Activated CD4-positive, alpha-beta memory T cell treated with anti-CD3 and anti-CD28 coated beads for 36 hours (primary cell): ENCODE results near the gene OR1F1. TPM values are rescaled to one million over a fixed set of nuclear protein-coding genes. Genes with fewer than 3 reads are reported as not detected.
"Not testable (repeated sequence)": the region's sequence is repeated elsewhere in the genome, so short reads cannot be mapped to it uniquely, and the experiment has no call there.

Source experiments
- CTCF ChIA-PET: fragments of 350-600 bp; sonication (Branson Sonifier 250); formaldehyde crosslinking; loops from one replicate; lab custom pipeline; 2021; ENCODE audit warnings: antibody characterized with exemption, inconsistent platforms; lab: Charles Lee
- POLR2A ChIA-PET: fragments of 350-600 bp; sonication (Branson Sonifier 250); formaldehyde crosslinking; loops from one replicate; lab custom pipeline; 2021; ENCODE audit warnings: antibody characterized with exemption; lab: Charles Lee
- DNase-seq: peaks from one replicate; pipeline ENCODE4 v3.0.0-alpha.2; 2020
- H3K27ac Mint-ChIP-seq: one replicate; pipeline ENCODE4 v1.8.0; 2021; ENCODE audit warnings: mixed read lengths
- H3K27me3 Mint-ChIP-seq: one replicate; pipeline ENCODE4 v1.8.0; 2021; ENCODE audit warnings: mixed read lengths
- H3K36me3 Mint-ChIP-seq: one replicate; pipeline ENCODE4 v1.8.0; 2021; ENCODE audit warnings: mixed read lengths
- H3K4me1 Mint-ChIP-seq: one replicate; pipeline ENCODE4 v1.8.0; 2021; ENCODE audit warnings: low read depth, mixed read lengths
- H3K4me3 Mint-ChIP-seq: one replicate; pipeline ENCODE4 v1.8.0; 2021; ENCODE audit warnings: mild to moderate bottlenecking, mixed read lengths
- H3K9me3 Mint-ChIP-seq: one replicate; pipeline ENCODE4 v1.8.0; 2021; ENCODE audit warnings: mixed read lengths
- intact Hi-C: fragments of 100-400 bp; cut with micrococcal nuclease; formaldehyde crosslinking; loops from one replicate; pipeline ENCODE4 v1.15.1; 2023
- total RNA-seq, 2 experiments: library from RNA; stranded (reverse); gene quantifications; one replicate each; pipeline ENCODE4 v1.2.3, GENCODE V29; 2021

The OR1F1 gene
- total RNA-seq, 2 experiments from 2014 or later, result not detected

- peaks cover 3% of the 10 kb centered on the region for H3K36me3 Mint-ChIP-seq
- intact Hi-C loops, result loop anchor here (2.0 kb wide), 1 partner anchor 13 kb away; the partner anchor contains the start of gene OR1F1
- peak overlapping the region; percentile 35 for H3K4me3 Mint-ChIP-seq
- CTCF ChIA-PET, result interaction anchor here (1.2 kb wide), 1 partner anchor 46 kb away, joined by 3 read pairs; no protein-coding TSS in a partner anchor
- peaks cover 34% of the 10 kb centered on the region for H3K4me1 Mint-ChIP-seq
- DNase-seq, result peak; percentile 75
- no peaks in the 10 kb centered on the region for H3K9me3 Mint-ChIP-seq
- peaks cover 64% of the 10 kb centered on the region for H3K27me3 Mint-ChIP-seq
- H3K27ac Mint-ChIP-seq, result no peak overlapping the region
- POLR2A ChIA-PET, result no interaction called here
Measured at GRCh38 chr16:3175157-3176093, 12.6 kb upstream of the OR1F1 start.

GRCh38 chr16:3179651-3180050 is 8.4 kb upstream of the OR1F1 start:
- ChIA-PET CTCF (interaction anchor here (0.6 kb wide), 1 partner anchor 50 kb away, joined by 3 read pairs; no protein-coding TSS in a partner anchor), POLR2A (interaction anchor here (1.2 kb wide), 1 partner anchor 8 kb away, joined by 3 read pairs; no protein-coding TSS in a partner anchor)
- Mint-ChIP-seq H3K4me3 (no peak overlapping the region), H3K27me3 (peaks cover 72% of the 10 kb centered on the region), H3K27ac (no peak overlapping the region), H3K9me3 (no peaks in the 10 kb centered on the region), H3K4me1 (peaks cover 25% of the 10 kb centered on the region), H3K36me3 (peaks cover 8% of the 10 kb centered on the region)
- intact Hi-C loops, result loop anchor here (5.0 kb wide), 1 partner anchor 38 kb away; no protein-coding TSS in a partner anchor
- no peak for DNase-seq

GRCh38 chr16:3180445-3180878 is 7.5 kb upstream of the OR1F1 start:
- H3K4me3 Mint-ChIP-seq, result peak overlapping the region; percentile 18
- intact Hi-C loops, result loop anchor here (5.0 kb wide), 1 partner anchor 37 kb away; no protein-coding TSS in a partner anchor
- H3K4me1 Mint-ChIP-seq, result peaks cover 21% of the 10 kb centered on the region
- POLR2A ChIA-PET, result interaction anchor here (1.2 kb wide), 1 partner anchor 9 kb away, joined by 3 read pairs; no protein-coding TSS in a partner anchor
- CTCF ChIA-PET, result interaction anchor here (0.6 kb wide), 1 partner anchor 51 kb away, joined by 3 read pairs; no protein-coding TSS in a partner anchor
- H3K36me3 Mint-ChIP-seq, result peaks cover 8% of the 10 kb centered on the region
- no peaks in the 10 kb centered on the region for H3K9me3 Mint-ChIP-seq
- H3K27ac Mint-ChIP-seq, result no peak overlapping the region
- DNase-seq, result peak; percentile 38
- peaks cover 69% of the 10 kb centered on the region for H3K27me3 Mint-ChIP-seq

GRCh38 chr16:3182293-3182607 is 5.8 kb upstream of the OR1F1 start:
- H3K36me3 Mint-ChIP-seq, H3K9me3 Mint-ChIP-seq, POLR2A ChIA-PET, DNase-seq: not testable (repeated sequence)
- Mint-ChIP-seq H3K27me3 (peaks cover 69% of the 10 kb centered on the region), H3K4me3 (peak overlapping the region; percentile 78), H3K27ac (peak overlapping the region; percentile 84), H3K4me1 (peaks cover 22% of the 10 kb centered on the region)
- intact Hi-C loops, result loop anchor here (2.0 to 5.0 kb wide), 2 partner anchors 29 to 35 kb away; no protein-coding TSS in a partner anchor
- CTCF ChIA-PET, result interaction anchor here (1.1 to 2.5 kb wide), 9 partner anchors 9 to 154 kb away, joined by 3 to 11 read pairs (median 5); partner anchors contain the start of genes ZNF200 and ZNF263

- Mint-ChIP-seq H3K36me3 (peaks cover 8% of the 10 kb centered on the region), H3K9me3 (no peaks in the 10 kb centered on the region), H3K4me3 (peak overlapping the region; percentile 78), H3K27me3 (peaks cover 70% of the 10 kb centered on the region), H3K4me1 (peaks cover 27% of the 10 kb centered on the region), H3K27ac (peak overlapping the region; percentile 84)
- peak; percentile 77 for DNase-seq
- ChIA-PET POLR2A (no interaction called here), CTCF (interaction anchor here (0.9 to 2.5 kb wide), 13 partner anchors 9 to 218 kb away, joined by 3 to 11 read pairs (median 4); partner anchors contain the start of genes ZNF174, ZNF200, ZNF263 and ZSCAN32)
- intact Hi-C loops, result loop anchor here (2.0 to 5.0 kb wide), 2 partner anchors 30 to 34 kb away; no protein-coding TSS in a partner anchor
Measured at GRCh38 chr16:3182608-3183444, 5.2 kb upstream of the OR1F1 start.

- intact Hi-C loops, result loop anchor here (2.0 to 5.0 kb wide), 2 partner anchors 31 to 34 kb away; no protein-coding TSS in a partner anchor
- Mint-ChIP-seq H3K27ac (peak overlapping the region; percentile 18), H3K4me3 (peak overlapping the region; percentile 78), H3K27me3 (peaks cover 68% of the 10 kb centered on the region), H3K4me1 (peaks cover 32% of the 10 kb centered on the region), H3K36me3 (peaks cover 8% of the 10 kb centered on the region), H3K9me3 (no peaks in the 10 kb centered on the region)
- CTCF ChIA-PET, result interaction anchor here (0.6 to 2.5 kb wide), 13 partner anchors 8 to 217 kb away, joined by 3 to 11 read pairs (median 4); partner anchors contain the start of genes ZNF174, ZNF200, ZNF263 and ZSCAN32
- no peak for DNase-seq
- POLR2A ChIA-PET, result interaction anchor here (0.6 kb wide), 1 partner anchor 24 kb away, joined by 3 read pairs; no protein-coding TSS in a partner anchor
Measured at GRCh38 chr16:3183445-3184139, 4.4 kb upstream of the OR1F1 start.

- no peaks in the 10 kb centered on the region for H3K9me3 Mint-ChIP-seq
- DNase-seq, result no peak
- peak overlapping the region; percentile 46 for H3K27ac Mint-ChIP-seq
- H3K27me3 Mint-ChIP-seq, result peaks cover 68% of the 10 kb centered on the region
- intact Hi-C loops, result loop anchor here (5.0 kb wide), 1 partner anchor 315 kb away; the partner anchor contains the start of gene CLUAP1
- peak overlapping the region; percentile 9 for H3K4me3 Mint-ChIP-seq
- peaks cover 61% of the 10 kb centered on the region for H3K4me1 Mint-ChIP-seq
- peaks cover 8% of the 10 kb centered on the region for H3K36me3 Mint-ChIP-seq
- CTCF ChIA-PET, result no interaction called here
- POLR2A ChIA-PET, result interaction anchor here (0.6 to 0.7 kb wide), 2 partner anchors 29 to 153 kb away, joined by 3 to 4 read pairs; no protein-coding TSS in a partner anchor
Measured at GRCh38 chr16:3186946-3187690, 886 bp upstream of the OR1F1 start.

GRCh38 chr16:3188675-3188924 is 596 bp downstream of the OR1F1 start:
- ChIA-PET CTCF (interaction anchor here (0.6 to 1.1 kb wide), 3 partner anchors 28 to 166 kb away, joined by 3 read pairs; no protein-coding TSS in a partner anchor), POLR2A (interaction anchor here (1.6 kb wide), 1 partner anchor 46 kb away, joined by 4 read pairs; no protein-coding TSS in a partner anchor)
- Mint-ChIP-seq H3K9me3 (no peaks in the 10 kb centered on the region), H3K4me1 (peaks cover 52% of the 10 kb centered on the region), H3K27ac (peak overlapping the region; percentile 70), H3K4me3 (peak overlapping the region; percentile 69), H3K36me3 (peaks cover 5% of the 10 kb centered on the region), H3K27me3 (peaks cover 67% of the 10 kb centered on the region)
- intact Hi-C loops, result loop anchor here (2.0 to 5.0 kb wide), 3 partner anchors 14 to 314 kb away; partner anchors contain the start of genes CLUAP1 and ZNF263
- DNase-seq, result no peak

- DNase-seq, result peak; percentile 79
- Mint-ChIP-seq H3K9me3 (no peaks in the 10 kb centered on the region), H3K27ac (peak overlapping the region; percentile 70), H3K36me3 (peaks cover 2% of the 10 kb centered on the region), H3K27me3 (peaks cover 67% of the 10 kb centered on the region), H3K4me3 (peak overlapping the region; percentile 69), H3K4me1 (peaks cover 46% of the 10 kb centered on the region)
- ChIA-PET POLR2A (interaction anchor here (1.6 kb wide), 1 partner anchor 45 kb away, joined by 4 read pairs; no protein-coding TSS in a partner anchor), CTCF (interaction anchor here (0.6 to 1.2 kb wide), 4 partner anchors 21 to 167 kb away, joined by 3 to 5 read pairs (median 3); no protein-coding TSS in a partner anchor)
- intact Hi-C loops, result loop anchor here (1.0 to 5.0 kb wide), 4 partner anchors 14 to 313 kb away; partner anchors contain the start of genes CLUAP1, ZNF200 and ZNF263
Measured at GRCh38 chr16:3188925-3189825, 1.2 kb downstream of the OR1F1 start.
